GM12891 (cell line): ENCODE measurements around the gene TEKTIP1.

Source experiments
- PAX5 ChIP-seq: IDR thresholded peaks from 2 replicates; pipeline ENCODE4 v1.6.1; 2011; ENCODE audit warnings: low read length, moderate library complexity, mild to moderate bottlenecking; ENCODE audit not compliant: insufficient read depth, severe bottlenecking
- POLR2A ChIP-seq: IDR thresholded peaks from 2 replicates; pipeline ENCODE4 v1.6.1; 2011; ENCODE audit warnings: low read depth, low read length, control low read depth
- POLR2AphosphoS5 ChIP-seq: IDR thresholded peaks from 2 replicates; pipeline ENCODE4 v1.6.1; 2011; ENCODE audit warnings: low read depth, low read length, control low read depth
- POU2F2 ChIP-seq: IDR thresholded peaks from 2 replicates; pipeline ENCODE4 v1.6.1; 2011; ENCODE audit warnings: low read depth, mild to moderate bottlenecking, control low read depth, low read length, moderate library complexity
- SPI1 ChIP-seq: IDR thresholded peaks from 2 replicates; pipeline ENCODE4 v1.6.1; 2011; ENCODE audit warnings: low read depth, low read length, control low read depth
- TAF1 ChIP-seq: IDR thresholded peaks from 2 replicates; pipeline ENCODE4 v1.6.1; 2011; ENCODE audit warnings: low read depth, low read length, control low read depth

DNA sequence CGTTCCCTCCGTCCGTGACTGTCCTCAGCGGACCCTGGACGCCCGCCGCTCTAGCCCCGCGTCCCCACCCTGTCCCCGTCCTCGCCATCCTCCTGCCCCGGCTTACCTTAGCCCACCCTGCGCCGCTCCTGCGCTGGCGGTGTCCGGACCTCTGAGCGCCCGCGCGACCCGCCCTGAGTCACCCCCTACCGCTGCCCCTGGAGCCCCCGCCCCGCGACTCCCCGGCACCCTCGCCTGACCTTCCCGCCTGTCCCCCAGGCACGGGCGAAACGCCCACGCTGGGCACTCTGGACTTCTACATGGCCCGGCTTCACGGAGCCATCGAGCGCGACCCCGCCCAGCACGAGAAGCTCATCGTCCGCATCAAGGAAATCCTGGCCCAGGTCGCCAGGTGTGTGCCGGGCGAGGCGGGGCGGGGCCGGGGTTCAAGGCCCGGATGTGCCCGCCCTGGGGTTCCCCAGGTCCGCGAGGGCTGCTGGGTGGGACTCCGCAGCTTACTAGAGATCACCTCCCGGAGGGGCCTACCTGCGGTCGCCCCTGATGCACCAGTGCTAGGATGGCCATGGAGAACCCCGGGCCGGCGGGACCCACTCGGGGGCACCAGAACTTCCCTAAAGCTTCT, 38.9 kb downstream of the TEKTIP1 start:
- TF ChIP-seq TAF1 (no peak), POLR2A (no peak), POLR2AphosphoS5 (no peak), PAX5 (no peak), SPI1 (no peak), POU2F2 (no peak)
